C4-2B (cell line): ENCODE measurements around the gene ZDHHC14.

Experiments used
- H3K27ac ChIP-seq: fragments of 450-650 bp; 2 replicates; pipeline ENCODE4 v1.5.1; 2017
- ZFX ChIP-seq: fragments of 450-650 bp; IDR thresholded peaks from 2 replicates; pipeline ENCODE4 v1.6.1; 2017
- TF ChIP-seq, protein P1 (sequence below): fragments of 450-650 bp; conservative IDR thresholded peaks from 2 replicates; pipeline ENCODE4 v1.5.1; 2017; ENCODE audit warnings: mild to moderate bottlenecking

The ZDHHC14 gene

GRCh38 chr6:157522472-157522871 lies 141.5 kb downstream of the ZDHHC14 start:
- no peak for TF ChIP-seq ZFX
- TF ChIP-seq, protein P1, sequence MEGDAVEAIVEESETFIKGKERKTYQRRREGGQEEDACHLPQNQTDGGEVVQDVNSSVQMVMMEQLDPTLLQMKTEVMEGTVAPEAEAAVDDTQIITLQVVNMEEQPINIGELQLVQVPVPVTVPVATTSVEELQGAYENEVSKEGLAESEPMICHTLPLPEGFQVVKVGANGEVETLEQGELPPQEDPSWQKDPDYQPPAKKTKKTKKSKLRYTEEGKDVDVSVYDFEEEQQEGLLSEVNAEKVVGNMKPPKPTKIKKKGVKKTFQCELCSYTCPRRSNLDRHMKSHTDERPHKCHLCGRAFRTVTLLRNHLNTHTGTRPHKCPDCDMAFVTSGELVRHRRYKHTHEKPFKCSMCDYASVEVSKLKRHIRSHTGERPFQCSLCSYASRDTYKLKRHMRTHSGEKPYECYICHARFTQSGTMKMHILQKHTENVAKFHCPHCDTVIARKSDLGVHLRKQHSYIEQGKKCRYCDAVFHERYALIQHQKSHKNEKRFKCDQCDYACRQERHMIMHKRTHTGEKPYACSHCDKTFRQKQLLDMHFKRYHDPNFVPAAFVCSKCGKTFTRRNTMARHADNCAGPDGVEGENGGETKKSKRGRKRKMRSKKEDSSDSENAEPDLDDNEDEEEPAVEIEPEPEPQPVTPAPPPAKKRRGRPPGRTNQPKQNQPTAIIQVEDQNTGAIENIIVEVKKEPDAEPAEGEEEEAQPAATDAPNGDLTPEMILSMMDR = no peak

GRCh38 chr6:157524735-157525134 lies 143.7 kb downstream of the ZDHHC14 start:
- no peak for TF ChIP-seq ZFX
- TF ChIP-seq, protein P1 = no peak
- no peak overlapping the region for H3K27ac ChIP-seq

More at GRCh38 chr6:157522472-157522871, 141.5 kb downstream of the ZDHHC14 start:
- no peak overlapping the region for H3K27ac ChIP-seq

GRCh38 chr6:157525292-157525889 lies 144.4 kb downstream of the ZDHHC14 start:
- TF ChIP-seq, protein P1 = no peak
- TF ChIP-seq ZFX = no peak
- H3K27ac ChIP-seq = no peak overlapping the region

GRCh38 chr6:157525918-157526425 lies 145.0 kb downstream of the ZDHHC14 start:
- no peak for TF ChIP-seq ZFX
- TF ChIP-seq, protein P1 = no peak
- no peak overlapping the region for H3K27ac ChIP-seq

GRCh38 chr6:157527471-157527907 lies 146.5 kb downstream of the ZDHHC14 start:
- TF ChIP-seq ZFX = no peak
- TF ChIP-seq, protein P1 = no peak
- no peak overlapping the region for H3K27ac ChIP-seq

DNA sequence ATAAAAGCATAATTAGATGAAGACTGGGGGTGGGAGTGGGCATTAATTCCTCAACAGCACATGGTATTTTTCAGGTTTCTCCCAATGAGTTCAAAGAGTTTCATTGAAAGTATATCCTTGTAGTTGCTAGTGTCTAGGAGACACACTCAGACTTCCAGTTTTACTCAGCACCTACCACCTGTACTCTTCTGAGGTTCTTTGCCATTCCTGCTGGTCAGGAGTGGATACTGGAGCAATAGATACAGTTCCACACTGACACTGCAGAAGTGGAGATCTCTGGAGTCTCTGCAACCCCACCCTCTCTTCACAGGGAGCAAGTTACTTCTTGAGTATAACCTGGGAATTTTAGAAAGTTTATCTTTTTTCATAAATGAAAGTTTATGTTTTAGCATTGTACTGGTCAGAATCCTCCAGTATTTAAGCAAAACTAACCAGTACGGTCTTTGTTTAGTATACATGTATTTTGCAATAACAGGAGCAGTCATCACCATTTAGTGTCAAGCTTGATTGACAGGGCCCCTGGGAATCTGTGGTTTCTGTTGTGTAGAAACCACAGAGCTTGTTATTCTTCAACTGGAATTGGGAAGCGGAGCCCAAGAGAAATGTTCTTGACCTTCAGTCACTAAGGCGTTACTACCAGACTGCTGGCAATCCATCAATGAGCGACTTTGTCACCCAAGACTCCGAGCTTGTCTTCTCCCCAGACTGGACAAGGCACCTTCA lies 148.1 kb downstream of the ZDHHC14 start:
- no peak for TF ChIP-seq ZFX
- TF ChIP-seq, protein P1 = no peak
- no peak overlapping the region for H3K27ac ChIP-seq

DNA sequence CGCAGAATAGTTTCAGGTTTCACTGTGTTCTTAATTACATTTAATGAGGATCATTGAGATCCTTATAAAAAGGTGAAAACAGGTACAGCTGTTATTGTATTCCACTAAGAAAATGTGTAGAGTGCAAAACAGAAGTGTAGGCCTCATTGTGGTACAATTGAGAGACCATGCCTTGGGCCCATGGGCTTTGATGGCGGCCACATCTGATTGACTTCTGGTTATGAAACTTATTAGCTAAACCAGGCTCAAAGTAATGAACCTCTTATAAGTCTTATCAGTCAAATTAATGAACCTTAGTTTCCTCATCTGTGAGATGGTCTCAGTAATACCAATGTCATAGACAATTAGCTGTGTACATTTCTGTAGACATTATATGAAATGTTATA lies 148.7 kb downstream of the ZDHHC14 start:
- H3K27ac ChIP-seq = no peak overlapping the region
- TF ChIP-seq, protein P1 = no peak
- no peak for TF ChIP-seq ZFX
